ENCODE measurements around the gene ZNF415.

Gene ZNF415

DNA sequence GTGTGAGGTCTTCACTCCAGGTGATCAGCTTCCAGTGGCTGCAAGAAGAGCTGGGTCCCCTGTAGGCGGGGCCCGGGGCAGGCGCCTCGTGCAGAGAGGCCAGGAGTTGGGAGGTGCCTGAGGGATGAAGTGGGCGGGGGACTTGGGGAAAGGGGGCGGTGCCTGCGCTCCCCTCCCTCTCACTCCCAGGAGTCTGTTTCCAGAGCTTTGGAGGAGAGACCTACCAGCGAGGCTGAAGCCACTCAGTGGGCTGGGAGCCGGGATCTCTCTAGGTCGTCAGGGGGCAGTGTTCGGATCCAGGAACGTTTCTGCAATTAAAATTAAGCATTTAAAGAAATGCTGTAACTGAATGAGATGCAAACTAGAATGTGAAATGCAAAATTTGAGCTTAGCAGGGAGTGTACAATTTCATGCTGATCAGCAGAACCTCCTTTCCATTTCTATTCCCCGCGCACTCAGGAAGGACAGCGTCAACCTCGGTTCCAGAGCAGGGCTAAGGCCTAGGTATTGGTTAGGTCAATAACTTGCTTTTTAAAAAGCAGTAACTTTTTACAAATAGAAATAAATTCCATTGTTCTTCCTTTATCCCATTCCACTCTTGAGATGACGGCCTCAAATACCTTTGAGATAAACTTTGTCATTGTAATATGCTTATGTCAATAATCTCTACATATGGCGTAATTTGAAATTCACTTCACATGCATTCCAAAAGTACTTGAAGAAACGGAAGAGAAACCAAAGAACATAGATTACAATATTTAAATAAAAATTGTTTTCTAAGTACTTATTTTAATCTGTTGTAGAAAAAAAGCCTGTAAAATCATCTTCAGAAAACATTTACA, 41.1 kb downstream of the ZNF415 start:
- no peak for TF ChIP-seq ZFX (IDR thresholded peaks at IDR 0.05; ENCODE audit: borderline replicate concordance)
- TF ChIP-seq, protein P1, sequence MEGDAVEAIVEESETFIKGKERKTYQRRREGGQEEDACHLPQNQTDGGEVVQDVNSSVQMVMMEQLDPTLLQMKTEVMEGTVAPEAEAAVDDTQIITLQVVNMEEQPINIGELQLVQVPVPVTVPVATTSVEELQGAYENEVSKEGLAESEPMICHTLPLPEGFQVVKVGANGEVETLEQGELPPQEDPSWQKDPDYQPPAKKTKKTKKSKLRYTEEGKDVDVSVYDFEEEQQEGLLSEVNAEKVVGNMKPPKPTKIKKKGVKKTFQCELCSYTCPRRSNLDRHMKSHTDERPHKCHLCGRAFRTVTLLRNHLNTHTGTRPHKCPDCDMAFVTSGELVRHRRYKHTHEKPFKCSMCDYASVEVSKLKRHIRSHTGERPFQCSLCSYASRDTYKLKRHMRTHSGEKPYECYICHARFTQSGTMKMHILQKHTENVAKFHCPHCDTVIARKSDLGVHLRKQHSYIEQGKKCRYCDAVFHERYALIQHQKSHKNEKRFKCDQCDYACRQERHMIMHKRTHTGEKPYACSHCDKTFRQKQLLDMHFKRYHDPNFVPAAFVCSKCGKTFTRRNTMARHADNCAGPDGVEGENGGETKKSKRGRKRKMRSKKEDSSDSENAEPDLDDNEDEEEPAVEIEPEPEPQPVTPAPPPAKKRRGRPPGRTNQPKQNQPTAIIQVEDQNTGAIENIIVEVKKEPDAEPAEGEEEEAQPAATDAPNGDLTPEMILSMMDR (IDR thresholded peaks at IDR 0.05): no peak
- no peak overlapping the region for H3K27ac ChIP-seq

DNA sequence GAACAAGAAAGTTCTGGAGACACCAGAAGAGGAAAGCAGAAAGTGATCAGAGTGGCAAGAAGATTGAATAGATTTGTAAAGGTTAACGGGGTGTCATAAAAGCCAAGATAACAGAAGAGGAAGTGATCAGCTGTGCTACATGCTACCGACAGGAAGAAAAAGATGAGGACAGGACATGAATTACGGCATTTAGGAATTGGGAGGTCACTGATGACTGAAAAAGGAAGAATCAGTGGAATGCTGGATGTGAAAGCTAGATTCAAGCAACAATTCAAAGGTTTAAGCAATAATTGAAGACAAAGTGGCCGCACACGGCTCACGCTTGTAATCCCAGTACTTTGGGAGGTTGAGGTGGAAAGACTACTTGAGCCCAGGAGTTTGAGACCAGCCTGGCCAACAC, 44.6 kb downstream of the ZNF415 start:
- H3K27ac ChIP-seq: no peak overlapping the region
- TF ChIP-seq, protein P1 (IDR thresholded peaks at IDR 0.05): no peak
- TF ChIP-seq ZFX (IDR thresholded peaks at IDR 0.05; ENCODE audit: borderline replicate concordance): no peak

DNA sequence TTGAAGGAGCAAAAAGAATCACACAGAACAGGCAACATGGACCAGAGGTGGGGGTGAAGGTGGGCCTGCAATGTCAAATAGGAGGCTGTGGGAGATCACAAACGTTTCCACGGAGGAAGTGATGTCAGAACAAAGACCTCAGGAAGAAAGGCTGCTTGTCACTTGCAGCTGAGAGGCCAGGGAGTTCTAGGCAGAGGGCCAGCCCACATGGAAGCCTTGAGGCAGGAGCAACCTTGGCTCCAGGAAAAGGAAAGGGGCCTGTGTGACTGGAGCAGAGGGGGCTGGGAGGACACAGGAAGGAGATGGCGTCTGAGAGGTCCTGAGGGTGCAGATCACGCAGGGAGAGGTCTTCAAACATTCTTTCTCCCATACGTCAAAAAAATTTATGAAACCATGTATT, 45.8 kb downstream of the ZNF415 start:
- H3K27ac ChIP-seq: no peak overlapping the region
- TF ChIP-seq ZFX (IDR thresholded peaks at IDR 0.05; ENCODE audit: borderline replicate concordance): no peak
- TF ChIP-seq, protein P1 (IDR thresholded peaks at IDR 0.05): no peak

DNA sequence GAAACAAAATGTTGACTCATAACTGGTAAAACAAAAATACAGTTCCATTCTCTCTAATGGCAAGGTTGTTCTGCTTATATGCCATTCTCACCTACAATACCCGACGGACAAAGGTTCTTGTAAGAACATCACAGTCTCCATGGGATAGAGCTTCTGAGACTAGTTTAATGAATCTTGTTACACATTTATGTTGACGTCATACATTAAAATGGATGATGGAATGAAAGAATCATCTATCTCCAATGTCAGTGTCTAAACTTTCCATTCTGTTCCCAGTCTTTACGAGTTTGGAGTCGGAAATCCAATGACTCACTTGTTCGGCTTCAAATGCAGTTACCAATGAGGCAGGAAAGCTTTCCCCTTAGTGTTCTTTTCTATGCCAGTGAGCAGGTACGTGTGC, 47.2 kb downstream of the ZNF415 start:
- H3K27ac ChIP-seq: no peak overlapping the region
- no peak for TF ChIP-seq ZFX (IDR thresholded peaks at IDR 0.05; ENCODE audit: borderline replicate concordance)
- TF ChIP-seq, protein P1 (IDR thresholded peaks at IDR 0.05): no peak

DNA sequence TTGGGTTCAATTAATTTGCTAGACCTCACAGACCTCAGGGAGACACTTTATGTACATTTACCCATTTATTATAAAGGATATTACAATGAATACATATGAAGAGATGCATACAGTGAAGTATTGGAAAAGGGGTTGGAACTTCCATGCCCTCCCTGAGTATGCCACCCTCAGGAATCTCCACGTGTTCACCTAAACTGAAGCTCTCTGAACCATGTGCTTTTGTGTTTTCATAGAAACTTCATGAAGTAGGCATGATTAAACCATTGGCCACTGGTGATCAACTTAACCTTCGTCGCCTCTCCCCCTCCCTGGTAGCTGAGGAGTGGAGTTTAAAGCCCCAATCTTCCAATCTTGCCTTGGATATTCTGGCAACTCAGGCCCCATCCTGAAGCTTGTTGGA, 49.8 kb downstream of the ZNF415 start:
- no peak for TF ChIP-seq ZFX (IDR thresholded peaks at IDR 0.05; ENCODE audit: borderline replicate concordance)
- TF ChIP-seq, protein P1 (IDR thresholded peaks at IDR 0.05): no peak
- no peak overlapping the region for H3K27ac ChIP-seq

DNA sequence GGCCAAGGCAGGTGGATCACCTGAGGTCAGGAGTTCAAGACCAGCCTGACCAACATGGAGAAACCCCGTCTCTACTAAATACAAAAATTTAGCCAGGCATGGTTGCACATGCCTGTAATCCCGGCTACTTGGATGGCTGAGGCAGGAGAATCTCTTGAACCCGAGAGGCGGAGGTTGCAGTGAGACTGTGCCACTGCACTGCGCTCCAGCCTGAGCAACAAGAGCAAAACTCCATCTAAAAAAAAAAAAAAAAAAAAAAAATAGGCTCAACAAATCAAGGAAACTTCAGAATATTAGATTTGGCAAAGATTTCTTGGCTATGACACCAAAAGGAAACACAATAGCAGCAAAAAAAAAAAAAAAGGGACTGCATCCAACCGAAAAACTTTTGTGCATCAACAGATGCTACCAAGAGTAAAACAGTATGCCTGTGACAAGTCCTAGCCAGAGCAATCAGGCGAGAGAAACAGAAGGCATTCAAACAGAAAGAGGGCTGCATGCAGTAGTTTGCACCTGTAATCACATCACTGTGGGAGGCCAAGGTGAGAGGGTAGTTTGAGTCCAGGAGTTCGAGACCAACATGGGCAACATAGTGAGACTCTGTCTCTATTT, 53.3 kb downstream of the ZNF415 start:
- H3K27ac ChIP-seq: no peak overlapping the region
- TF ChIP-seq, protein P1 (IDR thresholded peaks at IDR 0.05): no peak
- TF ChIP-seq ZFX (IDR thresholded peaks at IDR 0.05; ENCODE audit: borderline replicate concordance): no peak

DNA sequence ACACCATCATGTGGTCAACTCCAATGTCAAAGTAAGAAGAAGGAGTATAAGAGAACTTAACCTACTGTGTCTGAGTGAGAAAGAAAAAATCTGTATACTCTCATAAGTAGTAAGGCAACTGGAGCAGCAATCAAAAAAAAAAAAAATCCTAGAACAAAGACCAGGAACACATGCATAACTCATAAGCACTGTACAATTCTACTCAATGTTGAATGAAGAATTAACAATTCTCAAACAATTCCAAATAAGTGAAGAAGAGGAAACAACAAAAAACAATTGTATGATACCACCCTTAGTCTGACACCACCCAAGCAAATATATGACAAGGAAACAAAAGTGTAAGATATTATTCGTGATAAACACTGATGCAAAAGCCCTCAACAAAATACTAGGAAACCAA, 54.0 kb downstream of the ZNF415 start:
- no peak for TF ChIP-seq ZFX (IDR thresholded peaks at IDR 0.05; ENCODE audit: borderline replicate concordance)
- TF ChIP-seq, protein P1 (IDR thresholded peaks at IDR 0.05): no peak
- H3K27ac ChIP-seq: no peak overlapping the region
